HFF-Myc (cell line): ENCODE measurements around the gene CAMTA1.

Experiments used
- DNase-seq: peaks from one replicate; pipeline ENCODE4 v3.0.0-alpha.2; 2011; ENCODE audit warnings: low read depth; ENCODE audit errors: extremely low read depth
- H3K4me3 ChIP-seq: replicated peaks from 2 replicates; pipeline ENCODE4 v1.5.1; 2011; ENCODE audit warnings: low read depth, mild to moderate bottlenecking, control low read depth, low read length
- TF ChIP-seq, protein P1 (sequence below): IDR thresholded peaks from 2 replicates; pipeline ENCODE4 v1.5.1; 2012; ENCODE audit warnings: mild to moderate bottlenecking, low read depth, low read length, control low read depth; ENCODE audit errors: missing control alignments

The CAMTA1 gene

DNA sequence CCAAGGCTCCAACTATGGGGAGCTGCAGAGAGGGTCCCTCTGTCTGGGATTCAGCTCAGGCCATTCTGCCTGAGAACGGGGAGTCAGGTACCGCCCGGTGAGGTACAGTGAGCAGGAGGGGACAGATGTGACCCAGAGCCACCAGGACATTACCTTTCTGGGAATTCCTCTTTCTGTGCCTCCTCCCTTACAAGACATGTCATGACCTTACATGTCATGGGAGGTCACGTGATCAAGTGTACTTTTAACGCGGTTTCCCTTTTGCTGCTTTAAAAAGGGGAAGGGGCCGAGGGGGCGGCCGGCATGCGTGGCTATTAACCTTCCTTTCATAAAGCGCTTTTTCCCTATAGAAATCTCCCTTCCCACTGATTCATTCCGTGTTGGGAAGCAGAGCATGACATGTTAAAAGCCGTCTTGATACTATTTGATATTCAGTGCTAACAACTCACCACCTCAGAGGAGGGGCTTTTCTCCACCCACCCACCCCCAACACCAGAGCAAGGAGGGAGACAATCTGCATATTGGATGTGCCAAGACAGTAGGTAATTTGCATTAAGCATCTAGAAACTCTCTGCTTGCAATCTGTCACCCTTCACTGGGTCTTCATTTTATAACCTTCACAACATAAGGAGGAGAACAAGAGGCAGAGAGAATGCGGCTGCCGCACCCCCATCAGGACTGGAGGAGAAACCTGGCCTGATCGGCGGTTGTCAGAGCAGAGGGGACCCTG, 872.2 kb downstream of the CAMTA1 start:
- H3K4me3 ChIP-seq = no peak overlapping the region
- TF ChIP-seq, protein P1, sequence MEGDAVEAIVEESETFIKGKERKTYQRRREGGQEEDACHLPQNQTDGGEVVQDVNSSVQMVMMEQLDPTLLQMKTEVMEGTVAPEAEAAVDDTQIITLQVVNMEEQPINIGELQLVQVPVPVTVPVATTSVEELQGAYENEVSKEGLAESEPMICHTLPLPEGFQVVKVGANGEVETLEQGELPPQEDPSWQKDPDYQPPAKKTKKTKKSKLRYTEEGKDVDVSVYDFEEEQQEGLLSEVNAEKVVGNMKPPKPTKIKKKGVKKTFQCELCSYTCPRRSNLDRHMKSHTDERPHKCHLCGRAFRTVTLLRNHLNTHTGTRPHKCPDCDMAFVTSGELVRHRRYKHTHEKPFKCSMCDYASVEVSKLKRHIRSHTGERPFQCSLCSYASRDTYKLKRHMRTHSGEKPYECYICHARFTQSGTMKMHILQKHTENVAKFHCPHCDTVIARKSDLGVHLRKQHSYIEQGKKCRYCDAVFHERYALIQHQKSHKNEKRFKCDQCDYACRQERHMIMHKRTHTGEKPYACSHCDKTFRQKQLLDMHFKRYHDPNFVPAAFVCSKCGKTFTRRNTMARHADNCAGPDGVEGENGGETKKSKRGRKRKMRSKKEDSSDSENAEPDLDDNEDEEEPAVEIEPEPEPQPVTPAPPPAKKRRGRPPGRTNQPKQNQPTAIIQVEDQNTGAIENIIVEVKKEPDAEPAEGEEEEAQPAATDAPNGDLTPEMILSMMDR = no peak
- DNase-seq = no peak

DNA sequence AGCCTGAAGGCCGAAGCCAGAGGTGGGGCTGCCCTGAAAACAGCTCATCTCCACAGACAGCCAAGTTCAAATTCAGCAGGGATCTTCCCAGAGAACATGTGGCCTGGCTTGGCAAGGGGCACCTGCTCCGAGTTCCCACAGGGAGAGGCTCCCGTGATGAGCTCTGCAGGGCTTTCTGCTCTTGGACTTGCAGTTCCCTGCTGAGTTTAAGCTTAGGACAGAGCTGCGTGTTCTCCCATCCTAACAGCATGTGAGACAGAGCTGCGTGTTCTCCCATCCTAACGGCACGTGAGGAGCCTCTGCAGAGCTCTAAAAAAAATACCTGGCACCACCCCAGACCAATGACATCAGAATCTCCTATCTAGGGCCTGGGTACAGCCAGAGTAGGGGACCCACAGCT, 872.8 kb downstream of the CAMTA1 start:
- no peak for DNase-seq
- TF ChIP-seq, protein P1 = no peak
- H3K4me3 ChIP-seq = no peak overlapping the region

DNA sequence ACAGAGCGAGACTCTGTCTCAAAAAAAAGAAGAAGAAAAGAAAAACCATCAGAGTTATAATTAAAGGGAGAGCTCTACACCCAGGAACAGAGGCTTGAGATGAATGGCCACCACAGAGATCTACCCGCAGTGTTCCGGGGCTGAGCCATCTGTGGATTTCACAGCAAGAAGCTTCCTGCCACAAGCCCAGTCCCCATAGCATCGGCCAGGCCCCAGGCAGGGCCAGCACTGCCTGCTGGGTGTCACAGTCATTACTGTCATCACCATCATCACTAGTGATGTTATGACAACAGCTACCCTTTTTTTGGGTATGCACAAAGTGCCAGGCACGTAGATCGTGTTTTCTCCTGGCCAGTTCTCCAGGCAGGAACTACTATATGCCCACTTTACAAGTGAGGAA, 874.3 kb downstream of the CAMTA1 start:
- TF ChIP-seq, protein P1 = no peak
- no peak overlapping the region for H3K4me3 ChIP-seq
- no peak for DNase-seq

DNA sequence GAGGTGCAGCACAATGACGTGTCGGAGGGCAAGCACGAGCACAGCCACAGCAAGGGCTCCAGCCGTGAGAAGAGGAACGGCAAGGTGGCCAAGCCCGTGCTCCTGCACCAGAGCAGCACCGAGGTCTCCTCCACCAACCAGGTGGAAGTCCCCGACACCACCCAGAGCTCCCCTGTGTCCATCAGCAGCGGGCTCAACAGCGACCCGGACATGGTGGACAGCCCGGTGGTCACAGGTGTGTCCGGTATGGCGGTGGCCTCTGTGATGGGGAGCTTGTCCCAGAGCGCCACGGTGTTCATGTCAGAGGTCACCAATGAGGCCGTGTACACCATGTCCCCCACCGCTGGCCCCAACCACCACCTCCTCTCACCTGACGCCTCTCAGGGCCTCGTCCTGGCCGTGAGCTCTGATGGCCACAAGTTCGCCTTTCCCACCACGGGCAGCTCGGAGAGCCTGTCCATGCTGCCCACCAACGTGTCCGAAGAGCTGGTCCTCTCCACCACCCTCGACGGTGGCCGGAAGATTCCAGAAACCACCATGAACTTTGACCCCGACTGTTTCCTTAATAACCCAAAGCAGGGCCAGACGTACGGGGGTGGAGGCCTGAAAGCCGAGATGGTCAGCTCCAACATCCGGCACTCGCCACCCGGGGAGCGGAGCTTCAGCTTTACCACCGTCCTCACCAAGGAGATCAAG, 878.3 kb downstream of the CAMTA1 start:
- H3K4me3 ChIP-seq = no peak overlapping the region
- DNase-seq = no peak
- TF ChIP-seq, protein P1 = no peak

DNA sequence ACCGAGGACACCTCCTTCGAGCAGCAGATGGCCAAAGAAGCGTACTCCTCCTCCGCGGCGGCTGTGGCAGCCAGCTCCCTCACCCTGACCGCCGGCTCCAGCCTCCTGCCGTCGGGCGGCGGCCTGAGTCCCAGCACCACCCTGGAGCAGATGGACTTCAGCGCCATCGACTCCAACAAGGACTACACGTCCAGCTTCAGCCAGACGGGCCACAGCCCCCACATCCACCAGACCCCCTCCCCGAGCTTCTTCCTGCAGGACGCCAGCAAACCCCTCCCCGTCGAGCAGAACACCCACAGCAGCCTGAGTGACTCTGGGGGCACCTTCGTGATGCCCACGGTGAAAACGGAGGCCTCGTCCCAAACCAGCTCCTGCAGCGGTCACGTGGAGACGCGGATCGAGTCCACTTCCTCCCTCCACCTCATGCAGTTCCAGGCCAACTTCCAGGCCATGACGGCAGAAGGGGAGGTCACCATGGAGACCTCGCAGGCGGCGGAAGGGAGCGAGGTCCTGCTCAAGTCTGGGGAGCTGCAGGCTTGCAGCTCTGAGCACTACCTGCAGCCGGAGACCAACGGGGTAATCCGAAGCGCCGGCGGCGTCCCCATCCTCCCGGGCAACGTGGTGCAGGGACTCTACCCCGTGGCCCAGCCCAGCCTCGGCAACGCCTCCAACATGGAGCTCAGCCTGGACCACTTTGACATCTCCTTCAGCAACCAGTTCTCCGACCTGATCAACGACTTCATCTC, 879.1 kb downstream of the CAMTA1 start:
- no peak overlapping the region for H3K4me3 ChIP-seq
- DNase-seq = no peak
- TF ChIP-seq, protein P1 = no peak

DNA sequence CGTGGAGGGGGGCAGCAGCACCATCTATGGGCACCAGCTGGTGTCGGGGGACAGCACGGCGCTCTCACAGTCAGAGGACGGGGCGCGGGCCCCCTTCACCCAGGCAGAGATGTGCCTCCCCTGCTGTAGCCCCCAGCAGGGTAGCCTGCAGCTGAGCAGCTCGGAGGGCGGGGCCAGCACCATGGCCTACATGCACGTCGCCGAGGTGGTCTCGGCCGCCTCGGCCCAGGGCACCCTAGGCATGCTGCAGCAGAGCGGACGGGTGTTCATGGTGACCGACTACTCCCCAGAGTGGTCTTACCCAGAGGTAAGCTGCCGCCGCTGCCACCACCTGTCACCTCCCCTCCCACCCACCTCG, 879.6 kb downstream of the CAMTA1 start:
- no peak overlapping the region for H3K4me3 ChIP-seq
- TF ChIP-seq, protein P1 = no peak
- DNase-seq = no peak
